ENCODE data around the gene IL1RAPL1.

- TF ChIP-seq CTCF (IDR thresholded peaks at IDR 0.05): no peak
- no peak for TF ChIP-seq POLR2AphosphoS5 (IDR thresholded peaks at IDR 0.05)
- no peak for TF ChIP-seq POLR2A (IDR thresholded peaks at IDR 0.05)
- TF ChIP-seq EP300 (IDR thresholded peaks at IDR 0.05): no peak
Observed at GRCh38 chrX:28609917-28610613, 22.8 kb downstream of the IL1RAPL1 start.

Measured in suprapubic skin (tissue), 4 donors.